RWPE2 (cell line): ENCODE results near the gene GNS.

Experiments
- ATAC-seq: fragments of 200-7000 bp; cut with Tn5 transposase; 3 replicates; pipeline ENCODE4 v1.9.1; 2021; ENCODE audit warnings: low read depth
- DNase-seq: peaks from one replicate; pipeline ENCODE4 v3.0.0-alpha.2; 2020; ENCODE audit warnings: low spot score
- H3K27ac ChIP-seq: fragments of 450-650 bp; 2 replicates; pipeline ENCODE4 v1.5.1; 2017; ENCODE audit warnings: mild to moderate bottlenecking; ENCODE audit not compliant: poor library complexity, severe bottlenecking
- H3K27me3 ChIP-seq: fragments of 250-450 bp; sonication (Bioruptor Pico); 2 replicates; pipeline ENCODE4 v1.5.1; 2021; ENCODE audit warnings: mild to moderate bottlenecking, moderate library complexity; ENCODE audit not compliant: insufficient read depth, poor library complexity, severe bottlenecking
- H3K36me3 ChIP-seq: fragments of 250-450 bp; sonication (Bioruptor Pico); 2 replicates; pipeline ENCODE4 v1.5.1; 2020; ENCODE audit warnings: low read depth, mild to moderate bottlenecking, moderate library complexity
- H3K4me1 ChIP-seq: fragments of 250-450 bp; sonication (Bioruptor Pico); 2 replicates; pipeline ENCODE4 v1.5.1; 2021; ENCODE audit warnings: mild to moderate bottlenecking, moderate library complexity; ENCODE audit not compliant: insufficient read depth, poor library complexity, severe bottlenecking
- H3K4me3 ChIP-seq: fragments of 250-450 bp; sonication (Bioruptor Pico); 2 replicates; pipeline ENCODE4 v1.5.1; 2021; ENCODE audit warnings: mild to moderate bottlenecking, moderate library complexity; ENCODE audit not compliant: severe bottlenecking
- H3K9me3 ChIP-seq: fragments of 250-450 bp; sonication (Bioruptor Pico); 2 replicates; pipeline ENCODE4 v1.5.1; 2021; ENCODE audit warnings: mild to moderate bottlenecking, moderate library complexity; ENCODE audit not compliant: severe bottlenecking
- CTCF ChIP-seq: fragments of 450-650 bp; IDR thresholded peaks from one replicate; pipeline ENCODE4 v1.5.1; 2017; ENCODE audit warnings: mild to moderate bottlenecking, moderate library complexity; ENCODE audit not compliant: poor library complexity, severe bottlenecking

Gene GNS

GRCh38 chr12:64767495-64767894, 8.3 kb upstream of the GNS start:
- Histone ChIP-seq H3K36me3 (no peaks in the 10 kb centered on the region), H3K4me1 (no peaks in the 10 kb centered on the region), H3K27me3 (no peaks in the 10 kb centered on the region), H3K27ac (no peak overlapping the region), H3K4me3 (no peak overlapping the region), H3K9me3 (no peaks in the 10 kb centered on the region)
- peak; percentile 83 for ATAC-seq
- no peak for DNase-seq
- TF ChIP-seq CTCF = no peak

GRCh38 chr12:64760808-64761573, 1.8 kb upstream of the GNS start:
- no peaks in the 10 kb centered on the region for H3K9me3 ChIP-seq
- H3K36me3 ChIP-seq = no peaks in the 10 kb centered on the region
- no peaks in the 10 kb centered on the region for H3K4me1 ChIP-seq
- TF ChIP-seq CTCF = no peak
- DNase-seq = no peak
- H3K4me3 ChIP-seq = no peak overlapping the region
- ATAC-seq = no peak
- no peak overlapping the region for H3K27ac ChIP-seq
- H3K27me3 ChIP-seq = no peaks in the 10 kb centered on the region

GRCh38 chr12:64757771-64758170, 1.4 kb downstream of the GNS start:
- H3K27me3 ChIP-seq = no peaks in the 10 kb centered on the region
- no peak overlapping the region for H3K4me3 ChIP-seq
- H3K27ac ChIP-seq = no peak overlapping the region
- no peaks in the 10 kb centered on the region for H3K9me3 ChIP-seq
- DNase-seq (no peak), ATAC-seq (no peak)
- no peak for TF ChIP-seq CTCF
- no peaks in the 10 kb centered on the region for H3K4me1 ChIP-seq
- H3K36me3 ChIP-seq = peaks cover 5% of the 10 kb centered on the region; the same call in 1 of the 2 replicates

- no peak for TF ChIP-seq CTCF
- Histone ChIP-seq H3K36me3 (peaks cover 13% of the 10 kb centered on the region), H3K4me3 (no peak overlapping the region), H3K9me3 (no peaks in the 10 kb centered on the region), H3K27me3 (no peaks in the 10 kb centered on the region), H3K27ac (no peak overlapping the region), H3K4me1 (no peaks in the 10 kb centered on the region)
- DNase-seq (no peak), ATAC-seq (no peak)
Observed at GRCh38 chr12:64756376-64756775, 2.8 kb downstream of the GNS start.

- peaks cover 31% of the 10 kb centered on the region for H3K36me3 ChIP-seq
- H3K9me3 ChIP-seq = no peaks in the 10 kb centered on the region
- H3K27me3 ChIP-seq = no peaks in the 10 kb centered on the region
- DNase-seq = no peak
- H3K27ac ChIP-seq = no peak overlapping the region
- no peaks in the 10 kb centered on the region for H3K4me1 ChIP-seq
- TF ChIP-seq CTCF = no peak
- H3K4me3 ChIP-seq = no peak overlapping the region
- ATAC-seq = no peak
Observed at GRCh38 chr12:64753427-64753826, 5.8 kb downstream of the GNS start.
